ENCODE measurements around the gene MARVELD3.
"Not testable (repeated sequence)": the region's sequence is repeated elsewhere in the genome, so short reads cannot be mapped to it uniquely, and the experiment has no call there.

The MARVELD3 gene

DNA sequence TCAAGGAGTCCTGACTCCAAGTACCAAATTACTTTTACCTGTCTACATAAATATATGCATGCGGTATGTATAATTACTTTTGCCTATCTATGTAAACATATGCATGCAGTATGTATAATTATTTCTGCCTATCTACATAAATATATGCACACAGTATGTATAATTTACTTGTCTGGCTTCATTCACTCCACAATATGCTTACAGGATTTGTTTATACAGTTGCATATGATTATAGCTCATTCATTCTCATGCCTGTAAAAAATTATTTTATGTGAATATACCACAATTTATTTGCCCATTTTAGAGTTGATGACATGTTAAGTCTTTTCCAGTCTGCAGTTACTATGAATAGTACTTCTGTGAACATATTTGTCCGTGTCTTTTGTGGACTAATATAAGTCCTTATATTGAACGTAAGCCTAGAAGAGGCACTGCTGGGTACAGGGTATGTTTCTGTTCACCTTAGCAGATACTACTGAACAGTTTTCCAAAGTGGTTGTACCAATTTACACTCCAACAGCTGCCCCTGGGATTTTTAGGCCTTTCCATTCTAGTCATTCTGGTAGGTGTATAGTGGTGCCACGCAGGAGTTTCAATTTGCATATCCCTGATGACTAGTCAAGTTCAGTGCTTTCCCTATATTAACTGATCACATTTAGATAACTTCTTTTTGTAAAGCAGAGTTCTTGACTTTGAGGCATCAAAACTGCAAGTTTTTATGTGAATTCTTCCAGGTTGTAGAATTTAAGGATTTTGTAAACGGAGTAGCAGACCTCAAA lies 47.0 kb downstream of the MARVELD3 start:
- peak in 1 of 5 experiments; percentile 1 for DNase-seq

DNA sequence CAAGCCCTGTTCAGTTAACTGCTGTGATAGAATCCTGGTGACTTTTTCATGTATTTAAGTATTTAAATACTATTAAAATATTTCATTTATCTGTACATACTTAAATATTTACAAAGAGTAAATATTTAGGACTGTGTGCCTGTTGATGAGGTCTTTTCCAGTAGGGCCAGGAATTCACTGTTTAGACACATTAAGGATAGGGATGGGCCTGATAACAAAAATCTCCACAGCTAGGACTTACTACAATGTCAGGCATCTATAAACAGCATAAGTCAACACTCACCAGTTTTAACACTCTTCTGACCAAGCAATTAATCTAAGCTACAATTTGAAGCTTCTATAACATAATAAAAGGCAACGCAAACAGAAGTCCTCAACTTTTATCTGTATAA lies 47.6 kb downstream of the MARVELD3 start:
- no peak for DNase-seq

DNA sequence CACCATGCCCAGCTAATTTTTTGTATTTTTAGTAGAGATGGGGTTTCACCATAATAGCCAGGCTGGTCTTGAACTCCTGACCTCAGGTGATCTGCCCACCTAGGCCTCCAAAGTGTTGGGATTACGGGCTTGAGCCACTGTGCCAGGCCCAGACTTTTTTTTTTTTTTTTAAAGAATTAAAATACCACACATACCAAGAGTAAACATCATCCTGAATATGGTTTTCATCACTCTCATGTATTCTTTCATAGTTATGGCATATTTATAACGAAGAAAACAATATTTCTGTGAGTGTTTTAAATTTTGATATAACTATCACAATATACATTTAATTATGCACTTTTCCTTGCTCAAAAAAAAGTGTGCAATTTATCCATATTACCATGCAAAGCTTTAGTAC lies 48.2 kb downstream of the MARVELD3 start:
- no peak for DNase-seq

DNA sequence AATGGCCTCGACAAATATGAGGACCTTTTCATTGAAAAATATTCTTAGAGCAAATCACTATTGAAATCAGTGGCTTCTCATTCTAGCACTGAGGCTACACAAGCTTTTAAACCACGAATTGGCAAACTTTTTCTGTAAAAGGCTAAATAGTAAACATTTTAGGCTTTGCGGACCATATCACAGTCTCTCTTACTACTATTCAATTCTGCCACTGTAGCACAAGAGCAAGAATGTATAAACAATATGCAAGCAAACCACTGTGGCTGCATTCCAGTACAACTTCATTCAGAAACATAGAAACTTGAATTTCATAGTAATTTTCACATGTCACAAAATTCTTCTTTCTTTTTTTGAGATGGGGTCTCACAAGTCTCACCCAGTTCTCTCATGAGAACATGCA lies 49.4 kb downstream of the MARVELD3 start:
- DNase-seq = no peak

DNA sequence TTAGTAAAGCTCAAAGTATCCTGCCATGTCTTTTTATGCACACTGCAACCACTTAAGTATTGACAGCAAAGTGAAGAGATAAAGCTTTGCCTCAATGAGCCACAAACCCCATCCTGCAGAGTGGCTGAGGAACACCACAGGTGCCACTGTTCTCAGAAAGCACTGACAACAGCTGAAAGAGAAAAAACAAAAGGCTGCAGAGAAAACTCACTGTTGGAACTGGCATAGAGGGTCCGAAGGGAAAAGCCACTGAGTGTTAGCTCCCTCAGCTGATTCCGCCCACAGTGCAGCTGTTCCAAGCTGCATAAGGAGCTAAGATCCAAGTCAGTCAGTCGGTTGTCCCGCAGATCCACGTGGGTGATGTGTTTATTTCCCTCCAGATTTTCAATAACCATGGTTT lies 50.3 kb downstream of the MARVELD3 start:
- DNase-seq = peak in 1 of 5 experiments; percentile 64

DNA sequence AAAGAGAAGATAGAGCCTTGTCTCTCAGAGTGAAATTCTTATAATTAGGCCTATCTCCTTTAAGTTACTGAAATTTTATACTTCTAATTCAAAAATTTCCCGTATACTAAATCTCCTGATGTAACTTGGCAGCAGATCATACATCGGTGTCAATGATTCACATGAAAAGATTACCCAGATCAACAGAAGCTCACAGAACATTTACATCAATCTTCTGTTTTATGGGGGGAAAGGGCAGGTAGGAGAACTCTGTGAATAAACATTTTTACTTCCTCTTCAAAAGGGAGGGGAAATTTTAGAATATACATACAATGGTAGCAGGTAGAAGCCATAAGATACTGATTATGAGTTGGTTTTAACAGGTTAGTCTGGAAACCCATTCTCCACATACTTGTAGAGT lies 55.4 kb downstream of the MARVELD3 start:
- no peak for DNase-seq

DNA sequence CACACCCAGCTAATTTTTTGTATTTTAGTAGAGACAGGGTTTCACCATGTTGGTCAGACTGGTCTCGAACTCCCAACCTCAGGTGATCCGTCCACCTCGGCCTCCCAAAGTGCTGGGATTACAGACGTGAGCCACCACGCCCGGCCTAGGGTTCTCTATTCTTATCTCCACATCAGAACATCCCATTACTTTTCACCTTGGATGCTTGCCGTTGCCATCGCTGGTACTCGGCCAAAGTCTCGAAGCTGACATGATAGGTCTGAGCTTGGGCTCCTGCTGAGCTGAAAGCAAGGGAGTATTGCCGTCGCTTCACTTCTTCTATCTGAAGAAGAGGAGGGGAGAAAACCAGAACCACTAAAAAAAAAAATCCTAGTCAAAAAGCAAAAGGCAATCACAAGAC lies 58.3 kb downstream of the MARVELD3 start:
- not testable (repeated sequence) for DNase-seq

Data from T-helper 2 cell (primary cell).